HG02943 (cell line): ENCODE measurements around the gene VAV3.
"Not testable (repeated sequence)": the region's sequence is repeated elsewhere in the genome, so short reads cannot be mapped to it uniquely, and the experiment has no call there.

Source experiments
- ATAC-seq: cut with Tn5 transposase; IDR thresholded peaks from one replicate; pipeline ENCODE4 v1.9.1; 2021; ENCODE audit warnings: mild to moderate bottlenecking, low read depth, moderate library complexity; ENCODE audit not compliant: unreplicated experiment

The VAV3 gene

DNA sequence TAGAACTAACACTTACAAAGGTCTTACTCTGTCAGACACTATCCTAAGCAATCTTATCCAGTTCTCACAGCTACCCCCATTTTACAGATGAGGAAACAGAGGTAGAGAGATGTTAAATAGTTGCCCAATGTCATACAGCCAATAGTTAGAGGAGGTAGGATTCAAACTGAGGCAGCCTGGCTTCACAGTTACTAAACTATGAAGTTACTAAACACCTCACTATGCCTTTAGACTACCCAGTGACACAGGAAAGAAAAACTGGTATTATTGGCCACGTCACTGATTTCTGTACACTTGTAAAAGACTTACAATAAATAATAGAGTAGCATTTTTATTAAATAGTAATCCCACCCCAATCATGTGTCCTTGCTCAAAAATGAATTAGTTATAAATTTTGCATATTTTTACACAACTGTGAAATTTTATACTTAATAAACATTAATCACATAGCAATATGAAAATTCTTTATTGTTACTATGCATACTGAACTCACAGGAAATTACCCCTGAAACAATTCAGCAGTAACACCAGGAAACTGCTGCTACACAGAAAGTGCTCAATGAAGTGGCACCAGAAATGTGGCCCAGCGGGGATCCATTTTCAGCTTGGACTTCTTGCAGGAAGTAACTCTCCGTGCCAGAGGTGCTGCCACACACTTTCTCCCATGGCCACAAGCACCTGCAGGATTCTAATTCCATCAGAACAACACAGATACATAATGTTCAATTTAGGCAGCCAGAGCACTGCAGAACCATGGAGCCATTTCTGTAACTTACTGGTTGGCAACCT, 69.4 kb downstream of the VAV3 start:
- no peak for ATAC-seq

DNA sequence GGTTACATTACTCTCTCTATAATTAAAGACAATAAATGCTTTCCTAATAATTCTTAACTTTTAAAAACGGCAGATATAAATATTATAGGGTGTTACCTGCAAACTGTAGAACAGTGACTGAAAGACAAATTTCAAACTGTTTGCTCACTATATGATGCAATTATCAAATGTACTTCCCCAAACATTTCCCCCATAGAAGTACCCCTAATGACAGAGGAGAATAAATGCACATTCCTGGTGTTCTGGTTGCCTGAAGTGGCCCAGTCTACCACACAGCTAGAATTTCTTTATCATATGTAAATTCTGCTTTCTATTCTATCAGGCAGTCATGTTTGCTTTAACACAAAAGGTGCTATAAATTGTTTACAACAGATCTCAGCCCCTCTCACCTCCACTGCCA, 70.4 kb downstream of the VAV3 start:
- no peak for ATAC-seq

GRCh38 chr1:107893350-107893749, 71.6 kb downstream of the VAV3 start:
- ATAC-seq, result not testable (repeated sequence)

GRCh38 chr1:107889524-107889923, 75.5 kb downstream of the VAV3 start:
- ATAC-seq, result no peak

GRCh38 chr1:107883562-107883961, 81.4 kb downstream of the VAV3 start:
- no peak for ATAC-seq

DNA sequence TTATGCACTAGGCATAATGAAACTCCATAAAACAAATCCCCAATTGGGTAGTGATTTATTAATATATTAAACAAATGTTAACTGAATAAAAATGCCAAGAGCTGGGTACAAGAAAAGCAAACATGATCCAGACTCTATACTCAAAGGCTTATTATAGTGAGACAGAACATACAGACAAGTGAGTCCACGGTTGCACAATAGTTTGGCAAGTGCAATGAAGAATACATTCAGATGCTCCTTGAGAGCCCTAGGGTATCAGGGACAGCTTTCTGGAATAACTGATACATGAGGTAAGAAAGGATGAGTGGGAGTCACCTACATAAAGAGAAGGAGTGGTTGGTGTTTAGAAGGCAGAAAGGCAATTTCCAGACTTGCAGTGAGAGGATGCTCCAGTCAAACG, 85.1 kb downstream of the VAV3 start:
- no peak for ATAC-seq

- no peak for ATAC-seq
Measured at GRCh38 chr1:107879346-107879745, 85.6 kb downstream of the VAV3 start.

- ATAC-seq, result no peak
Measured at GRCh38 chr1:107877745-107878144, 87.2 kb downstream of the VAV3 start.

- ATAC-seq, result no peak
Measured at GRCh38 chr1:107877092-107877491, 87.9 kb downstream of the VAV3 start.

DNA sequence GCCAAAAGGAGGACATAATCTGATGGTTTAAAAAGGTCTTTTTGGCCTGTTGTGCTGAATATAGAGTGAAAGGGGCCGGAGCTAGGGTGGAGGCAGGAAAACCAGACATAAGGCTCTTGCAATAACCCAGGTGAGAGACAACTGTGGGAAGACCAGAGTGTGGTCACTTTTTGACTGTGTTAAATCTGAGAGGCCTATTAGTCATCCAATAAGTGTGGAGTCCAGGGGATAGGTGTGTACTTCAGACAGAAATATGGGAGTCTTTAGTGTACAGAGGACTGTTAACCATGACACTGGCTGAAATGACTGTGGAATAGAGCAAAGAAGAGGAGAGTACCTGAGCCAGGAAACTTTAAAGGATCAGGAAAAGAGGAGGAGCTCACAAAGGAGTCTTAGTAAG, 89.3 kb downstream of the VAV3 start:
- no peak for ATAC-seq

- no peak for ATAC-seq
Measured at GRCh38 chr1:107874221-107874620, 90.8 kb downstream of the VAV3 start.

- ATAC-seq, result no peak
Measured at GRCh38 chr1:107871687-107872395, 93.1 kb downstream of the VAV3 start.

DNA sequence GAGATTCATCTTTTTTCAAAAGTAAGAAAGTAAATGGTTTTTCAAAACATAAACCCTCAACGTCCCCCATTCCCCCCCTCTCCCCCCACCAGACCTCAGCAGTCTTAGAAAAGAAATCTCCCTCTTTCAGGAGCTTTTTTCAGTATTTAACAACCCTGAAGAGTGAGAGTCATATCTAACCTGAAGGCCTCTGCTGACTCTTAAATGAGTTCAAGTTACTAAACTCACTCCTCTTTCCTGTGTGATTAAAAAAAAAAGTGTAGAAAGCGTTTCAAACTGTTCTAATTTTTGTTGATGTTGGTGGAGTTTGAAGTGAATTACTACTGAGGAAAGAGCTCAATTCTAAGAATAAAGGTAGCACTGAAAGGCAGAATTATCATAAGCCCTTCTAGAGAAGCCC, 93.7 kb downstream of the VAV3 start:
- ATAC-seq, result no peak

- no peak for ATAC-seq
Measured at GRCh38 chr1:107870696-107871095, 94.3 kb downstream of the VAV3 start.

DNA sequence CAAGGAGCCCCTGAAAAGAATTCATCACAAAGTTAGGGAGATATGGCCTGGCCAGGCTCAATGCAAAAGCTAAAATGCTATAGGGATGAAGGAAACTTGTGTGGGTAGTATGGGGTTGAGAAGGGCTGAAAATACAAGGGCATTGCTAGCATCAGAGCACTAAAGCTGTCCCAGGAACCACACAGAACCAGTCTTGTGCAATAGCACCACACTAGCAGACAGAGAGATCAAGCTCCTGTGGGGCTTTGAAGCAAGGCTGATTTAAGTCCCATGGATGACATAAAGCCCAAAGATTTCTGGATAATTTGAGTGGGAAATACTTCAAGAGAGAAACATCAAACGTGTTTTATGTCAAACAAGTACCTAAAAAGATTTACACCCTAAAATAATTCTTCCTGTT, 97.1 kb downstream of the VAV3 start:
- ATAC-seq, result no peak

DNA sequence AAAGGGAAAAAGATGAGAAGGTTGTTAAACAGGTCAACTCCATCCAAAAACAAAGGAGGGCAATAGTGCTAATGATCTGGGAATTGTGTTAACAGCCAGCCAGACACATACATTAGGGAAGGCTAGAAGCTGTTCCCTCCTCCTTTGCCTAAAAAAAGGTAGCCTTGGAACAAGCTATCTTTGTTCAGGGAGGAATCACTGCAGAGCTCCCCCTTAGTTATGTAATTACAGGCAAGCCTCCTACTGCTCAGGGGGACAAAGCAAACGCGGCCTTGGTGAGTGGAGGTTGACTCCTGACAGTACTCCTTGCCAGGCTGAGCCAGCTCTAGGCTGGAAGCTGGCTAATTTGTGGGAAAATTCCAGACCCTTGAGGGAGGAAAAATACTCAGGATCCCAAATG, 97.6 kb downstream of the VAV3 start:
- no peak for ATAC-seq

DNA sequence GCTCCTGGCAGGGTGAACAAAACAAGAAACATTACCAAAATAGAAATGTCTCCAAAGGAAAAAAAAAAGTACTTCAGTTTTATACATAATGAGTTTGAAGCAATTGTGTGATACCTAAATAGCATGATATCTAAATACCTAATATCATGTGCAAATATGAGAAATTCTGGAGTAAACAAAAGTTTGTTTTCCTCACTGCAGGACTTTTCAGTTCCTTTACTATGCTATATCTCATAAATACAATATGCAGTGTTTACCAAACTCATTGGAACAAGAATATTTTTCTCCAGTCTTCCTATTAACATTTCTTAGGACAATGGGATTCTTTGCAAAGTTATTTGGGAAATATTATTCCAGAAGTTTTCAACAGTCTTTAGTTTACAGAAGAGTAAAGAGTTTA, 98.1 kb downstream of the VAV3 start:
- ATAC-seq, result no peak

DNA sequence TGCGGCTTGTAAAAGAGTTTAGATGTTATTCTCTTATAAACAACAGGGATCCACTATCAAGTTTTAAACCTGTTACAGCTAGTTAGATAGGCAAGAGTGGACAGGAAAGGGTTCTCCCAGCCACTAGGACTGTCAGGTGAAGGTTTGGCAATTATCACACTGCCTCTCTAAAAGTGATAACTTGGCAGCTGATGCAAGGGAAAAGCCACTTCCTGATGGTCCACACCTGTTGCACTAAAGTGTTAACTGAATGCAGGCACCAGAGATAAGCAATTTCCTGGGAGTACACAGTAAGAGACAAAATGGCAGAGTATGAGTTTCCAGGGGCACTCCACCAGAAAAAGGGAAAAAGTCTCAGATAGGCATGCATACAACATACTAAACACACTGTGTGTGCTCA, 99.4 kb downstream of the VAV3 start:
- ATAC-seq, result no peak

GRCh38 chr1:107863342-107863741, 101.6 kb downstream of the VAV3 start:
- no peak for ATAC-seq

GRCh38 chr1:107862064-107862463, 102.9 kb downstream of the VAV3 start:
- no peak for ATAC-seq

DNA sequence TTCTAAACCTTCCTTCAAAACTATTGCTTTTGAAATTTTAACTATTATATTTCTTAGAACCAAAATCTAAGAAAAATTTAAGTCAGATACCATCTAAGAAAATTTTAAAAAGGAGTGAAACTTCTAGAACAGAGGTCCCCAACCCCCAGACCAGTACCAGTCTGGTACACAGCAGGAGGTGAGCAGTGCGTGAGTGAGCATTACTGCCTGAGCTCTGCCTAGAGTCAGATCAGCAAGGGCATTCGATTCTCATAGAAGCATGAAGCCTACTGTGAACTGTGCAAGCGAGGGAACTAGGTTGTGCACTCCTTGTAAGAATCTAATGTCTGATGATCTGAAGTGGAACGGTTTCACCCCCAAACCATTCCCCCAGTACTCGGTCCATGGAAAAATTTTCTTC, 106.7 kb downstream of the VAV3 start:
- ATAC-seq, result no peak

DNA sequence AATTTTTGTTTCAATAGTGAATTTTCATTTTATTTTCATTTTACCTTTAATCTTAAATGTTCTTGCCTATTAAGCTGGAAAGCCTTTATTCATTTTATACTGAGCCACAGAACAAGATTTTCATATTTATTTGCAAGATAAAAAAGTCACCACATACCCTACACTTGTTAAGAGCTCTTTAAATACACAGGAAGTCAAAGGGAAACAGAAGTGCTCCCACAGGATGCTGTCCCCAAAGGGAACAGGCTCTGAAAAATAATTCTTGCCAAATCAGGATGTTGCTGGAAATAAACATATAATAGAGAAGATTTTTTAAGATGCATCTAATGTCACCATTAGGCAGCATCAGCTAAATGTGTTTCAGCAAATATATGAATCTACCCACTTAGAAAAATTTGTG, 113.6 kb downstream of the VAV3 start:
- ATAC-seq, result no peak
